Gastrocnemius medialis (tissue), 4 donors: ENCODE measurements around the gene CIB4. TPM values are rescaled to one million over a fixed set of nuclear protein-coding genes. Genes with fewer than 3 reads are reported as not detected.

Experiments
- ATAC-seq, 2 donors: fragments of 150-250 bp; one replicate each; pipeline ENCODE4 v1.9.1; 2016
- DNase-seq, 2 donors: peaks; one replicate each; pipeline ENCODE4 v3.0.0-alpha.2; 2019
- H3K27ac ChIP-seq, 4 donors: fragments of 200-600 bp; sonication (generic); 1 replicate in 1 of 4; 2 replicates in 3 of 4; pipeline ENCODE4 v1.5.1; 2016 to 2018; ENCODE audit warnings: mild to moderate bottlenecking in 2 of 4, moderate library complexity in 1 of 4
- H3K27me3 ChIP-seq, 3 donors: fragments of 200-600 bp; sonication (generic) in 2 of 3; 1 replicate in 1 of 3; 2 replicates in 2 of 3; pipeline versions ENCODE4 v1.5.1 to v1.6.0; 2016 to 2019; ENCODE audit warnings: mild to moderate bottlenecking in 1 of 3, moderate library complexity in 1 of 3
- H3K36me3 ChIP-seq, 2 donors: fragments of 200-600 bp; sonication (generic) in 1 of 2; one replicate each; pipeline ENCODE4 v1.5.1; 2017 to 2018
- H3K4me1 ChIP-seq, 2 donors: fragments of 200-600 bp; sonication (generic) in 1 of 2; one replicate each; pipeline ENCODE4 v1.5.1; 2016 to 2017; ENCODE audit warnings: mild to moderate bottlenecking in 2 of 2
- H3K4me3 ChIP-seq, 4 donors: fragments of 200-600 bp; sonication (generic) in 3 of 4; 1 replicate in 1 of 4; 2 replicates in 3 of 4; pipeline ENCODE4 v1.5.1; 2016 to 2019; ENCODE audit warnings: mild to moderate bottlenecking in 2 of 4
- H3K9me3 ChIP-seq, 3 donors: fragments of 200-600 bp; sonication (generic) in 2 of 3; 1 replicate in 1 of 3; 2 replicates in 2 of 3; pipeline ENCODE4 v1.5.1; 2016 to 2019
- POLR2A ChIP-seq, 2 donors: fragments of 450-650 bp; IDR thresholded peaks; one replicate each; pipeline ENCODE4 v1.6.1; 2017; ENCODE audit warnings: antibody characterized with exemption in 2 of 2, mild to moderate bottlenecking in 2 of 2, moderate library complexity in 2 of 2
- in situ Hi-C, 4 donors: fragments of 200-750 bp; cut with MboI; loops; one replicate each; pipeline versions ENCODE4 v1.15.0 to v1.8.0; 2017; ENCODE audit warnings: low sequenced_read_pairs in 4 of 4
- intact Hi-C: fragments of 100-400 bp; cut with DNase I; formaldehyde crosslinking; loops from one replicate; pipeline ENCODE4 v1.15.1; 2023; ENCODE audit warnings: low total_unique reads
- total RNA-seq, 4 donors: library from RNA; depleted of rRNA; stranded (reverse); fragments of >200 nt; gene quantifications; one replicate each; pipeline versions ENCODE4 v1.1.0 to v1.2.3, GENCODE V29; 2016
- TF ChIP-seq, protein P1 (sequence below), 5 experiments: fragments of 450-650 bp in 3 of 5; fragments of 200-600 bp in 2 of 5; sonication (generic) in 2 of 5; IDR thresholded peaks in 4 of 5; conservative IDR thresholded peaks in 1 of 5; 1 replicate in 4 of 5; 2 replicates in 1 of 5; pipeline ENCODE4 v1.5.1; 2016 to 2019; ENCODE audit warnings: antibody characterized with exemption in 5 of 5, mild to moderate bottlenecking in 3 of 5, moderate library complexity in 3 of 5

Gene CIB4
- total RNA-seq, 4 donors from 2014 or later: not detected

DNA sequence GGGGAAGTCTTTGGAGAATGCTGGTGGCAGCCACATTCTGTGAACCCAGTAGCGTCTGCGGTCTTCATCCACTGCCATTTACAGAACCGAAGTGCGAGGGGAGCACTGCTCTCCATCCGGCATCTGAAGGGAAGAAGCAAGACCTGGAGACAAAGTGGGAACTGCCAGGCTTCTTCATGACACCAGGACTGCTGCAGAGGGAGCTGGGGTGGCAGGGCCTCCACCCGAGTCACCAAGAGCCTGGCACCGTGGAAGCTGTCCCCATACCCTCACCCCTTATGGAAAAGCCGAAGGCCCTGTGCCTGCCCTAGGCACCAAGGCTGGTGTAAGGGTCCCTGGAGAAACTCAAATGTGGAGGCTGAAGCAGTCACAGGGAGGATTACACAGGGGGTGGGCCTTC is 79.8 kb downstream of the CIB4 start:
- ATAC-seq (no peak), DNase-seq (no peak)
- no peak for TF ChIP-seq POLR2A (IDR thresholded peaks at IDR 0.05)
- TF ChIP-seq, protein P1, sequence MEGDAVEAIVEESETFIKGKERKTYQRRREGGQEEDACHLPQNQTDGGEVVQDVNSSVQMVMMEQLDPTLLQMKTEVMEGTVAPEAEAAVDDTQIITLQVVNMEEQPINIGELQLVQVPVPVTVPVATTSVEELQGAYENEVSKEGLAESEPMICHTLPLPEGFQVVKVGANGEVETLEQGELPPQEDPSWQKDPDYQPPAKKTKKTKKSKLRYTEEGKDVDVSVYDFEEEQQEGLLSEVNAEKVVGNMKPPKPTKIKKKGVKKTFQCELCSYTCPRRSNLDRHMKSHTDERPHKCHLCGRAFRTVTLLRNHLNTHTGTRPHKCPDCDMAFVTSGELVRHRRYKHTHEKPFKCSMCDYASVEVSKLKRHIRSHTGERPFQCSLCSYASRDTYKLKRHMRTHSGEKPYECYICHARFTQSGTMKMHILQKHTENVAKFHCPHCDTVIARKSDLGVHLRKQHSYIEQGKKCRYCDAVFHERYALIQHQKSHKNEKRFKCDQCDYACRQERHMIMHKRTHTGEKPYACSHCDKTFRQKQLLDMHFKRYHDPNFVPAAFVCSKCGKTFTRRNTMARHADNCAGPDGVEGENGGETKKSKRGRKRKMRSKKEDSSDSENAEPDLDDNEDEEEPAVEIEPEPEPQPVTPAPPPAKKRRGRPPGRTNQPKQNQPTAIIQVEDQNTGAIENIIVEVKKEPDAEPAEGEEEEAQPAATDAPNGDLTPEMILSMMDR (IDR thresholded peaks at IDR 0.05 in 4 of 5, conservative IDR thresholded peaks at IDR 0.05 in 1 of 5): no peak
- H3K4me3 ChIP-seq: no peak overlapping the region
- H3K9me3 ChIP-seq: no peaks in the 10 kb centered on the region
- in situ Hi-C loops (no loop called here), intact Hi-C loops (no loop called here)
- H3K27me3 ChIP-seq: peaks cover 13 to 23% (median 17%) of the 10 kb centered on the region in 3 donors
- no peaks in the 10 kb centered on the region for H3K36me3 ChIP-seq
- peaks cover 11 to 12% of the 10 kb centered on the region in 2 donors for H3K4me1 ChIP-seq
- H3K27ac ChIP-seq: no peak overlapping the region

DNA sequence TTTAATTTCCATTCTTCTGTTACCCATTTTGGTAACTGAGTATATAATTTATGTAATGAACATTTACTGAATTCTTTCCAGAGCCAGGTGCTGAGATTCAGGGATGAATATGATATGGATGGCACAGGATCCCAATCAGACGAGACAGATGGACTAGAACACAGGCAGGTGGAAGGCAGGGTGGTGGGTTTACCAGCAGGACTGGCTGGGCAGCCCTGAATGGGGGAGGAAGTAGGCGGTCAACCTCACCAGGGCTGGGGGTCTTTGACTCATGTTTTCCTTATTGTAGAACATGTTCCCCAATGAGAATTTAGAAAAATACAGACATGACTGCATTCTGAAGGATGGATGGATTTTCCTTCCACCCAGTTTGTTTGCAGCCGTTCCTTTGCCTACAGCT is 80.3 kb downstream of the CIB4 start:
- Histone ChIP-seq H3K4me1 (peaks cover 11 to 12% of the 10 kb centered on the region in 2 donors), H3K27ac (no peak overlapping the region), H3K9me3 (no peaks in the 10 kb centered on the region), H3K36me3 (no peaks in the 10 kb centered on the region), H3K4me3 (no peak overlapping the region), H3K27me3 (peaks cover 10 to 23% (median 12%) of the 10 kb centered on the region in 3 donors)
- no peak for TF ChIP-seq POLR2A (IDR thresholded peaks at IDR 0.05)
- TF ChIP-seq, protein P1 (IDR thresholded peaks at IDR 0.05 in 4 of 5, conservative IDR thresholded peaks at IDR 0.05 in 1 of 5): no peak
- ATAC-seq (no peak), DNase-seq (no peak)
- intact Hi-C loops: no loop called here
- in situ Hi-C loops: no loop called here

DNA sequence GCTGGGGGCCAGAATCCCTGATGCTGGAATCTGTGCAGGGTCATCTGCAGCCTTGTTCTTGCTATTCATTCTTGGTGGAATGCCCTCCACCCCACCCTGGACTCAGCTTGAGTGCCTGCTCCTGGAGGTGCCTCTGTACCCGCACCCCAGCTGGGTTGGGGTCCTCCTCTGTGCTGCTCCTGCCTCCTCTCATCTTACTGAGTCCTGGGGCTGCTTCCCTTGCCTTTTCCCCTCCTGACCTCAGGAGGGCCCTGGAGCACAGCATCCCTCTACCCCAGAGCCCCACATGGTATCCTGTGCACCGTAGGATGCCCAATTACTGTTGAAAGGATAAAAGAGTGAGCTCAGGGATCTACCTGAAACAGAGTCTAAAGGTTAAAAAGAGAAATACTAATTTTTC is 81.6 kb downstream of the CIB4 start:
- no peak overlapping the region for H3K27ac ChIP-seq
- DNase-seq: no peak
- in situ Hi-C loops (no loop called here), intact Hi-C loops (no loop called here)
- peaks cover 11 to 12% of the 10 kb centered on the region in 2 donors for H3K4me1 ChIP-seq
- H3K9me3 ChIP-seq: no peaks in the 10 kb centered on the region
- no peak for ATAC-seq
- H3K4me3 ChIP-seq: no peak overlapping the region
- H3K27me3 ChIP-seq: peaks cover 5 to 17% (median 10%) of the 10 kb centered on the region in 3 donors
- no peak for TF ChIP-seq POLR2A (IDR thresholded peaks at IDR 0.05)
- TF ChIP-seq, protein P1 (IDR thresholded peaks at IDR 0.05 in 4 of 5, conservative IDR thresholded peaks at IDR 0.05 in 1 of 5): no peak
- no peaks in the 10 kb centered on the region for H3K36me3 ChIP-seq

DNA sequence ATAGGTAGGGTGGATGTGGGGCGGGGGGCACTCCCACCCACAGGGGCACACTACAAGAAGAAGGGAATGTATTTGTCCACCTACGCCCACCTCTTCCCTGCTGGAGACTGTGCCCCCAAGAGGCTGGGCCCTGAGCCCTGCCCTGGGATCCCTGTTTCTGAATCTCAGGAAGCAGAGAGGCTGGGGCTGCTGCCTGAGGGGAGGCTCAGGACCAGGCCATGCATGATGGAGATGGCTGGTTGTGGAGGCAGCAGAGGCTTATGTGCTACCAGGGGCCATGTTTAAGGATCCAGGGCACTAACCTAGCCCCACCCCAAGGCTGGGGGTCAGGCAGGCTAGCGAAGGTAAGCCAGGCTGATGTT is 82.1 kb downstream of the CIB4 start:
- TF ChIP-seq, protein P1 (IDR thresholded peaks at IDR 0.05 in 4 of 5, conservative IDR thresholded peaks at IDR 0.05 in 1 of 5): no peak
- TF ChIP-seq POLR2A (IDR thresholded peaks at IDR 0.05): no peak
- intact Hi-C loops (no loop called here), in situ Hi-C loops (no loop called here)
- Histone ChIP-seq H3K9me3 (no peaks in the 10 kb centered on the region), H3K4me3 (no peak overlapping the region), H3K36me3 (no peaks in the 10 kb centered on the region), H3K4me1 (peaks cover 11 to 12% of the 10 kb centered on the region in 2 donors), H3K27ac (no peak overlapping the region), H3K27me3 (peaks cover 0 to 15% (median 4%) of the 10 kb centered on the region in 3 donors)
- DNase-seq (no peak), ATAC-seq (no peak)
